B cell (primary cell): Measurements from ENCODE around the gene PALLD. TPM values are rescaled to one million over a fixed set of nuclear protein-coding genes. Genes with fewer than 3 reads are reported as not detected.

Experiments
- ATAC-seq: fragments of 200-7000 bp; cut with Tn5 transposase; one replicate; pipeline ENCODE4 v1.10.0; 2021; ENCODE audit warnings: low read depth, mild to moderate bottlenecking, moderate number of reproducible peaks, moderate library complexity
- CTCF ChIA-PET: fragments of 350-600 bp; sonication (Branson Sonifier 250); formaldehyde crosslinking; loops from one replicate; lab custom pipeline; 2021; ENCODE audit warnings: antibody characterized with exemption, inconsistent platforms; lab: Charles Lee
- POLR2A ChIA-PET: fragments of 350-600 bp; sonication (Branson Sonifier 250); formaldehyde crosslinking; loops from one replicate; lab custom pipeline; 2021; ENCODE audit warnings: antibody characterized with exemption; lab: Charles Lee
- DNase-seq: peaks from one replicate; pipeline ENCODE4 v3.0.0; 2013
- H2AFZ ChIP-seq: 2 replicates; pipeline ENCODE4 v1.6.1; 2012; ENCODE audit warnings: mild to moderate bottlenecking, low read depth, low read length; ENCODE audit not compliant: insufficient read depth, poor library complexity, severe bottlenecking
- H3K27ac ChIP-seq, 2 donors: 1 replicate in 1 of 2; 2 replicates in 1 of 2; pipeline ENCODE4 v1.5.1; 2012 to 2013; ENCODE audit warnings: low read length in 2 of 2, mild to moderate bottlenecking in 2 of 2, moderate library complexity in 1 of 2
- H3K27me3 ChIP-seq, 4 experiments: fragments of 200-600 bp in 1 of 4; sonication (generic) in 1 of 4; replicated peaks in 1 of 4; 1 replicate in 2 of 4; 2 replicates in 2 of 4; pipeline versions ENCODE4 v1.6.1 to v1.7.0; 2013 to 2016; ENCODE audit warnings: low read length in 3 of 4, mild to moderate bottlenecking in 2 of 4, mixed read lengths in 1 of 4, moderate library complexity in 1 of 4; ENCODE audit not compliant: insufficient read depth in 4 of 4, control insufficient read depth in 3 of 4; ENCODE audit errors: control extremely low read depth in 1 of 4
- H3K36me3 ChIP-seq, 2 experiments: replicated peaks in 1 of 2; 1 replicate in 1 of 2; 2 replicates in 1 of 2; pipeline versions ENCODE4 v1.6.1 to v1.7.1; 2013; ENCODE audit warnings: low read length in 1 of 2; ENCODE audit not compliant: insufficient read depth in 2 of 2, control insufficient read depth in 1 of 2; ENCODE audit errors: control extremely low read depth in 1 of 2, extremely low read depth in 1 of 2
- H3K4me1 ChIP-seq, 2 donors: fragments of 200-600 bp in 1 of 2; sonication (generic) in 1 of 2; 1 replicate in 1 of 2; 2 replicates in 1 of 2; pipeline versions ENCODE4 v1.5.1 to v1.6.1; 2013 to 2017; ENCODE audit warnings: low read length in 2 of 2; ENCODE audit not compliant: control insufficient read depth in 2 of 2, insufficient read depth in 2 of 2
- H3K4me2 ChIP-seq: replicated peaks from 2 replicates; pipeline ENCODE3; 2012; ENCODE audit warnings: mild to moderate bottlenecking, low read depth, low read length; ENCODE audit not compliant: poor library complexity, severe bottlenecking
- H3K4me3 ChIP-seq, 5 experiments: fragments of 200-600 bp in 1 of 5; sonication (generic) in 1 of 5; 1 replicate in 3 of 5; 2 replicates in 2 of 5; pipeline versions ENCODE4 v1.5.1 to v1.7.0; 2011 to 2016; ENCODE audit warnings: low read length in 4 of 5, mild to moderate bottlenecking in 4 of 5, low read depth in 2 of 5, control low read depth in 1 of 5, moderate library complexity in 1 of 5; ENCODE audit not compliant: insufficient read depth in 1 of 5; ENCODE audit errors: control extremely low read depth in 1 of 5, extremely low read depth in 1 of 5
- H3K79me2 ChIP-seq: fragments of 200-600 bp; sonication (generic); one replicate; pipeline ENCODE4 v1.6.0; 2016; ENCODE audit warnings: low read length; ENCODE audit not compliant: control insufficient read depth, insufficient read depth
- H3K9ac ChIP-seq: fragments of 200-600 bp; sonication (generic); 2 replicates; pipeline ENCODE4 v1.6.1; 2017; ENCODE audit warnings: mild to moderate bottlenecking, low read length, moderate library complexity
- H3K9me3 ChIP-seq, 3 donors: one replicate each; pipeline versions ENCODE4 v1.6.1 to v1.7.1; 2013; ENCODE audit warnings: low read length in 2 of 3; ENCODE audit not compliant: control insufficient read depth in 2 of 3, insufficient read depth in 1 of 3; ENCODE audit errors: control extremely low read depth in 1 of 3
- H4K20me1 ChIP-seq: 2 replicates; pipeline ENCODE4 v1.6.0; 2012; ENCODE audit warnings: mild to moderate bottlenecking, low read length; ENCODE audit not compliant: insufficient read depth, control insufficient read depth, poor library complexity, severe bottlenecking
- H3K27ac Mint-ChIP-seq: one replicate; pipeline ENCODE4 v1.8.0; 2021; ENCODE audit warnings: mixed read lengths
- H3K27me3 Mint-ChIP-seq: one replicate; pipeline ENCODE4 v1.8.0; 2021; ENCODE audit warnings: mixed read lengths
- H3K4me1 Mint-ChIP-seq: one replicate; pipeline ENCODE4 v1.8.0; 2021; ENCODE audit warnings: mixed read lengths
- H3K4me3 Mint-ChIP-seq: one replicate; pipeline ENCODE4 v1.8.0; 2021; ENCODE audit warnings: mixed read lengths
- H3K9me3 Mint-ChIP-seq: one replicate; pipeline ENCODE4 v1.8.0; 2022; ENCODE audit warnings: mixed read lengths; ENCODE audit not compliant: insufficient read depth
- EZH2 ChIP-seq: IDR thresholded peaks from 2 replicates; pipeline ENCODE4 v1.6.1; 2012; ENCODE audit warnings: borderline replicate concordance, low read depth, mild to moderate bottlenecking, moderate library complexity, low read length; ENCODE audit not compliant: insufficient read depth, poor library complexity, severe bottlenecking
- WGBS: methylation state at CpG from one replicate; pipeline ENCODE4 v1.1.5; 2013; ENCODE audit warnings: missing lambda C conversion rate; ENCODE audit not compliant: insufficient coverage; 5-methylcytosine and 5-hydroxymethylcytosine counted together
- intact Hi-C: fragments of 100-400 bp; cut with micrococcal nuclease; formaldehyde crosslinking; loops from one replicate; pipeline ENCODE4 v1.10.0; 2022
- polyA plus RNA-seq: library from polyadenylated mRNA; depleted of rRNA; stranded (reverse); fragments of >200 nt; gene quantifications from 2 replicates; pipeline ENCODE4 v1.2.3, GENCODE V29; 2012
- total RNA-seq, 2 donors: library from RNA; stranded (reverse); fragments of 120-200 nt in 1 of 2; gene quantifications; 1 replicate in 1 of 2; 2 replicates in 1 of 2; pipeline versions ENCODE4 v1.2.3 to v1.2.4, GENCODE V29; 2013 to 2022
- TF ChIP-seq, protein P1 (sequence below): fragments of 200-600 bp; IDR thresholded peaks from one replicate; pipeline ENCODE4 v1.8.0; 2022; ENCODE audit warnings: antibody characterized with exemption, mild to moderate bottlenecking

PALLD gene
- total and polyA plus RNA-seq, 2 donors (not counting 1 experiment from before 2014, with no cell fraction given) = 0.63 to 0.71 TPM

DNA sequence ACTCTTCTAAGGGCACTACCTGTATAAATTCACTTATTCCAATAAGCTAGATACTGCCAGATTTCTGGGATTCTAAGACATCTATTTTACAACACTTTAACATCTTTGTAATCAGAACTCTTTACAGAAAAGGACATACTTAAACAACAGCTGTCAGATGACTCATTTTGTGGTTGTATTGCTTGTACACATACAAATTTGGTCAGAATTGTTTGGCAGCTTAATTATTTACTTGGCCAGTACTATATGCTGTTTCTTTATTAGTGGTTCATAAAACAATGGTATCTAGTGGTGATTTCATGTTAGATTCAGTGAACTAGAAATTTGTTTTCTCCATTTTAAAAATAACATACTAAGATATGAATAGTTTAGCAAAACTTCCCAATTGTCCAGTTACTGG is 27.2 kb downstream of the PALLD start:
- H3K4me3 ChIP-seq = no peak overlapping the region
- POLR2A ChIA-PET = no interaction called here
- no peaks in the 10 kb centered on the region for H3K9me3 ChIP-seq
- H4K20me1 ChIP-seq = no peaks in the 10 kb centered on the region
- no peak overlapping the region for H3K27ac ChIP-seq
- H3K4me1 ChIP-seq = no peaks in the 10 kb centered on the region
- Mint-ChIP-seq H3K27ac (no peak overlapping the region), H3K4me1 (no peaks in the 10 kb centered on the region), H3K9me3 (no peaks in the 10 kb centered on the region), H3K4me3 (no peak overlapping the region), H3K27me3 (peaks cover 23% of the 10 kb centered on the region)
- ATAC-seq = no peak
- no peaks in the 10 kb centered on the region for H3K27me3 ChIP-seq
- intact Hi-C loops = no loop called here
- CTCF ChIA-PET = interaction anchor here (1.0 kb wide), 1 partner anchor 9 kb away, joined by 6 read pairs; no protein-coding TSS in a partner anchor
- TF ChIP-seq EZH2 = no peak
- TF ChIP-seq, protein P1, sequence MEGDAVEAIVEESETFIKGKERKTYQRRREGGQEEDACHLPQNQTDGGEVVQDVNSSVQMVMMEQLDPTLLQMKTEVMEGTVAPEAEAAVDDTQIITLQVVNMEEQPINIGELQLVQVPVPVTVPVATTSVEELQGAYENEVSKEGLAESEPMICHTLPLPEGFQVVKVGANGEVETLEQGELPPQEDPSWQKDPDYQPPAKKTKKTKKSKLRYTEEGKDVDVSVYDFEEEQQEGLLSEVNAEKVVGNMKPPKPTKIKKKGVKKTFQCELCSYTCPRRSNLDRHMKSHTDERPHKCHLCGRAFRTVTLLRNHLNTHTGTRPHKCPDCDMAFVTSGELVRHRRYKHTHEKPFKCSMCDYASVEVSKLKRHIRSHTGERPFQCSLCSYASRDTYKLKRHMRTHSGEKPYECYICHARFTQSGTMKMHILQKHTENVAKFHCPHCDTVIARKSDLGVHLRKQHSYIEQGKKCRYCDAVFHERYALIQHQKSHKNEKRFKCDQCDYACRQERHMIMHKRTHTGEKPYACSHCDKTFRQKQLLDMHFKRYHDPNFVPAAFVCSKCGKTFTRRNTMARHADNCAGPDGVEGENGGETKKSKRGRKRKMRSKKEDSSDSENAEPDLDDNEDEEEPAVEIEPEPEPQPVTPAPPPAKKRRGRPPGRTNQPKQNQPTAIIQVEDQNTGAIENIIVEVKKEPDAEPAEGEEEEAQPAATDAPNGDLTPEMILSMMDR = no peak
- no peaks in the 10 kb centered on the region for H3K36me3 ChIP-seq
- no peak overlapping the region for H3K4me2 ChIP-seq
- no peak overlapping the region for H2AFZ ChIP-seq
- no peak overlapping the region for H3K9ac ChIP-seq
- no peak for DNase-seq
- H3K79me2 ChIP-seq = no peaks in the 10 kb centered on the region

DNA sequence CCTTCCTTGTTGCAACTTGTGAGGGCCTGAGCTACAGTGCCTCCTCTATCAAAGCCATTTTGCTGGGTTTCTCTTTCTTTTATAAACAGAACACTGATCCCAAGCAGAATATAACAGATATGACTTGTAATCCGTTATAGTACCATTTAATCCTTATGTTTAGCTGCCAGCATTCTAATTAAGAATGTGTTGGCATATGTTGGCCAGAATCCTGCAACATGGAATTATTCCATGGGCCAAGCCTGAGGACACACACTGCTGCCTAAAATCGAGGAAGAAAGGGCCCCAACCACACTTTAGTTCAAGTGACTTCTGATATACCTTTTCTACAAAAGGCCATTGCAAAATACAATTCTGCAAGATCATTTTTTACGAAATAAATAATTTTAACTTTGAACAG is 28.0 kb downstream of the PALLD start:
- no peaks in the 10 kb centered on the region for H3K9me3 ChIP-seq
- H3K27me3 ChIP-seq = no peaks in the 10 kb centered on the region
- H3K9ac ChIP-seq = no peak overlapping the region
- Mint-ChIP-seq H3K4me1 (no peaks in the 10 kb centered on the region), H3K27ac (no peak overlapping the region), H3K4me3 (no peak overlapping the region), H3K9me3 (no peaks in the 10 kb centered on the region), H3K27me3 (peaks cover 23% of the 10 kb centered on the region)
- no peak overlapping the region for H3K4me3 ChIP-seq
- no peaks in the 10 kb centered on the region for H3K36me3 ChIP-seq
- ATAC-seq (no peak), DNase-seq (no peak)
- no peak overlapping the region for H3K4me2 ChIP-seq
- no peaks in the 10 kb centered on the region for H4K20me1 ChIP-seq
- CTCF ChIA-PET = no interaction called here
- no peaks in the 10 kb centered on the region for H3K79me2 ChIP-seq
- intact Hi-C loops = no loop called here
- 80% methylated on average over 1 of the region's 3 CpGs for WGBS
- no peaks in the 10 kb centered on the region for H3K4me1 ChIP-seq
- TF ChIP-seq EZH2 = no peak
- TF ChIP-seq, protein P1 = no peak
- no peak overlapping the region for H2AFZ ChIP-seq
- POLR2A ChIA-PET = no interaction called here
- H3K27ac ChIP-seq = no peak overlapping the region
